WTC11 (cell line): ENCODE data around the gene POLE2. TPM values are rescaled to one million over a fixed set of nuclear protein-coding genes. Genes with fewer than 3 reads are reported as not detected.

Experiments
- ATAC-seq: fragments of 200-7000 bp; cut with Tn5 transposase; 2 replicates; pipeline ENCODE4 v1.10.0; 2021; ENCODE audit warnings: mild to moderate bottlenecking, moderate library complexity
- CTCF ChIA-PET: fragments of 300-600 bp; sonication (Branson Sonifier 250); formaldehyde crosslinking; loops from one replicate; lab custom pipeline; 2021; ENCODE audit warnings: antibody characterized with exemption; lab: Charles Lee
- POLR2A ChIA-PET: fragments of 350-600 bp; sonication (Branson Sonifier 250); formaldehyde crosslinking; loops from one replicate; lab custom pipeline; 2021; ENCODE audit warnings: antibody characterized with exemption; lab: Charles Lee
- DNase-seq: peaks from one replicate; pipeline ENCODE4 v3.0.0; 2021; ENCODE audit warnings: low spot score
- H3K27ac Mint-ChIP-seq: 2 replicates; pipeline ENCODE4 v1.8.0; 2021; ENCODE audit warnings: mixed read lengths
- H3K27me3 Mint-ChIP-seq: 2 replicates; pipeline ENCODE4 v1.8.0; 2021; ENCODE audit warnings: low read depth, mild to moderate bottlenecking, moderate library complexity, mixed read lengths
- H3K36me3 Mint-ChIP-seq: 2 replicates; pipeline ENCODE4 v1.8.0; 2021; ENCODE audit warnings: mixed read lengths
- H3K4me1 Mint-ChIP-seq: 2 replicates; pipeline ENCODE4 v1.8.0; 2022; ENCODE audit warnings: mixed read lengths
- H3K4me3 Mint-ChIP-seq: 2 replicates; pipeline ENCODE4 v1.8.0; 2021; ENCODE audit warnings: mild to moderate bottlenecking, moderate library complexity, mixed read lengths
- H3K9me3 Mint-ChIP-seq: 2 replicates; pipeline ENCODE4 v1.8.0; 2021; ENCODE audit warnings: mixed read lengths
- ATF1 ChIP-seq: sonication (generic); formaldehyde crosslinking; IDR thresholded peaks from 2 replicates; pipeline ENCODE4 v1.8.1; 2023; ENCODE audit warnings: mild to moderate bottlenecking, moderate library complexity, missing genetic modification reagents
- CREM ChIP-seq: sonication (generic); formaldehyde crosslinking; IDR thresholded peaks from 2 replicates; pipeline ENCODE4 v1.8.1; 2022; ENCODE audit warnings: mild to moderate bottlenecking, missing genetic modification reagents, moderate library complexity
- E2F4 ChIP-seq: sonication (generic); formaldehyde crosslinking; IDR thresholded peaks from 2 replicates; pipeline ENCODE4 v1.8.1; 2022; ENCODE audit warnings: low read depth, mild to moderate bottlenecking, moderate library complexity, missing genetic modification reagents, borderline replicate concordance
- ESRRA ChIP-seq: sonication (generic); formaldehyde crosslinking; IDR thresholded peaks from 2 replicates; pipeline ENCODE4 v1.8.1; 2022; ENCODE audit warnings: mild to moderate bottlenecking, missing genetic modification reagents, borderline replicate concordance
- FOXP1 ChIP-seq: sonication (generic); formaldehyde crosslinking; IDR thresholded peaks from 2 replicates; pipeline ENCODE4 v1.8.0; 2022; ENCODE audit warnings: missing genetic modification reagents, mild to moderate bottlenecking, moderate library complexity, borderline replicate concordance
- GABPB1 ChIP-seq: sonication (generic); formaldehyde crosslinking; IDR thresholded peaks from 2 replicates; pipeline ENCODE4 v1.8.1; 2023; ENCODE audit warnings: mild to moderate bottlenecking, missing genetic modification reagents
- GTF2I ChIP-seq: fragments of 250-450 bp; sonication (Bioruptor Pico); conservative IDR thresholded peaks from 2 replicates; pipeline ENCODE4 v1.4.0; 2021; ENCODE audit warnings: mild to moderate bottlenecking
- HMGXB4 ChIP-seq: sonication (generic); formaldehyde crosslinking; IDR thresholded peaks from 2 replicates; pipeline ENCODE4 v1.8.1; 2023; ENCODE audit warnings: mild to moderate bottlenecking, moderate library complexity, missing genetic modification reagents
- MAX ChIP-seq: sonication (generic); formaldehyde crosslinking; IDR thresholded peaks from 2 replicates; pipeline ENCODE4 v1.8.0; 2022; ENCODE audit warnings: mild to moderate bottlenecking, missing genetic modification reagents
- NFATC4 ChIP-seq: fragments of 250-450 bp; sonication (Bioruptor Pico); IDR thresholded peaks from 2 replicates; pipeline ENCODE4 v1.9.0; 2021; ENCODE audit warnings: mild to moderate bottlenecking
- NFE2L1 ChIP-seq: sonication (generic); formaldehyde crosslinking; IDR thresholded peaks from 2 replicates; pipeline ENCODE4 v1.8.1; 2023; ENCODE audit warnings: missing genetic modification reagents
- NR3C1 ChIP-seq: sonication (generic); formaldehyde crosslinking; conservative IDR thresholded peaks from 2 replicates; pipeline ENCODE4 v1.8.1; 2023; ENCODE audit warnings: low read depth, mild to moderate bottlenecking, missing genetic modification reagents
- PREB ChIP-seq: sonication (generic); formaldehyde crosslinking; IDR thresholded peaks from 2 replicates; pipeline ENCODE4 v1.8.1; 2022; ENCODE audit warnings: mild to moderate bottlenecking, missing genetic modification reagents, moderate library complexity, borderline replicate concordance
- PRRX2 ChIP-seq: fragments of 250-450 bp; sonication (Bioruptor Pico); IDR thresholded peaks from 2 replicates; pipeline ENCODE4 v1.8.0; 2021; ENCODE audit warnings: mild to moderate bottlenecking
- RORB ChIP-seq: fragments of 250-450 bp; sonication (Bioruptor Pico); IDR thresholded peaks from 2 replicates; pipeline ENCODE4 v1.9.0; 2021; ENCODE audit warnings: mild to moderate bottlenecking
- SMAD4 ChIP-seq: sonication (generic); formaldehyde crosslinking; IDR thresholded peaks from 2 replicates; pipeline ENCODE4 v1.8.0; 2022; ENCODE audit warnings: mild to moderate bottlenecking, missing genetic modification reagents
- SP1 ChIP-seq: sonication (generic); formaldehyde crosslinking; conservative IDR thresholded peaks from 2 replicates; pipeline ENCODE4 v1.8.1; 2022; ENCODE audit warnings: missing genetic modification reagents
- TEAD4 ChIP-seq: sonication (generic); formaldehyde crosslinking; IDR thresholded peaks from 2 replicates; pipeline ENCODE4 v1.8.0; 2022; ENCODE audit warnings: mild to moderate bottlenecking, missing genetic modification reagents
- USF2 ChIP-seq: sonication (generic); formaldehyde crosslinking; IDR thresholded peaks from 2 replicates; pipeline ENCODE4 v1.8.1; 2023; ENCODE audit warnings: mild to moderate bottlenecking, missing genetic modification reagents, moderate library complexity
- ZNF138 ChIP-seq: sonication (generic); formaldehyde crosslinking; conservative IDR thresholded peaks from 2 replicates; pipeline ENCODE4 v1.8.1; 2022; ENCODE audit warnings: mild to moderate bottlenecking, moderate library complexity, missing genetic modification reagents
- ZNF232 ChIP-seq: sonication (generic); formaldehyde crosslinking; IDR thresholded peaks from 2 replicates; pipeline ENCODE4 v1.8.0; 2022; ENCODE audit warnings: mild to moderate bottlenecking, missing genetic modification reagents
- ZNF317 ChIP-seq: sonication (generic); formaldehyde crosslinking; IDR thresholded peaks from 2 replicates; pipeline ENCODE4 v1.8.1; 2023; ENCODE audit warnings: low read depth, mild to moderate bottlenecking, moderate library complexity, missing genetic modification reagents, borderline replicate concordance
- ZNF416 ChIP-seq: fragments of 250-450 bp; sonication (Bioruptor Pico); IDR thresholded peaks from 2 replicates; pipeline ENCODE4 v1.9.0; 2021; ENCODE audit warnings: mild to moderate bottlenecking, inconsistent platforms
- total RNA-seq: library from RNA; stranded (reverse); gene quantifications from 3 replicates; pipeline ENCODE4 v1.2.3, GENCODE V29; 2021
- TF ChIP-seq, protein P1 (sequence below): sonication (generic); formaldehyde crosslinking; IDR thresholded peaks from 2 replicates; pipeline ENCODE4 v1.8.0; 2022; ENCODE audit warnings: mild to moderate bottlenecking, missing genetic modification reagents
- TF ChIP-seq, protein P2 (sequence below): fragments of 200-600 bp; IDR thresholded peaks from 2 replicates; pipeline ENCODE4 v1.8.0; 2022; ENCODE audit warnings: antibody characterized with exemption

The POLE2 gene
- total RNA-seq, 1 experiment from 2014 or later: 24.6 TPM

DNA sequence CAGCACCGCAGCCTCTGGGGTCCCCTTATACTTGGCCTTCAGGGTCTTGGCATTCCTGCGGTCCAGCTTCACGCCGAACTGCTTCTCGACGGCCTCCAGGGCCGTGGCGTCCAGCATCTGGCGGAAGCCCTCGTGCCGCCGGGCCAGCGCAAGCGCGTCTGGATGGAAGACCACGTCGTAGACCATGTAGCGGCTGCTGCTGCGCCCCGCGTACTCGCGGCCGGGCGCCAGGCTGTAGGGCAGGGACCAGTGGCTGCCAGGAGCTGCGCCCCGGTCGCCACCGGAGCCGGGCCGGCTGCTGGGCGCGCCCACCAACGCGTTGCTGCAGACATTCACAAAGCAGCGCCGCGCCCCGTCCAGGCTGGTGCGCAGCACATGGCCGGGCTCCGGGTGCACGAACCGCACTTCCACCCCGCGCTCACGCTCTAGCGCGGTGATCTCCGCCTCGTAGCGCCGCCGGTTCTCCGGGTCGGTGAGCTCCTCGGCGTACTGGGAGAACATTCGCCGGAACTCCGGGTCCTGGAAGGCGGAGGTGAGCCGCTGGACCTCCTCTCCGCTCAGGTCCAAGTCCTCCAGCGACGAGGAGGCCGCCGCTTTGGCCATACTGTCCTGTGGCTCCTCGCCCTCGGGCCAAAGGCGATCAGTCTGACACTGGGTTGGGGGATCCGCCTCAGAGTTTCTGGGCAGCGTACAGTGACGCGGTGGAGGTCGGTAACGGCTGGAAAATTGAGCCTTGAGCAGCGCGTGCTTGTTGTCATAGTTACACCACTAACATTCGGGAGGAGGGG is 53.3 kb downstream of the POLE2 start, which contains the start of gene DNAAF2 (continued):
- TF ChIP-seq, protein P1, sequence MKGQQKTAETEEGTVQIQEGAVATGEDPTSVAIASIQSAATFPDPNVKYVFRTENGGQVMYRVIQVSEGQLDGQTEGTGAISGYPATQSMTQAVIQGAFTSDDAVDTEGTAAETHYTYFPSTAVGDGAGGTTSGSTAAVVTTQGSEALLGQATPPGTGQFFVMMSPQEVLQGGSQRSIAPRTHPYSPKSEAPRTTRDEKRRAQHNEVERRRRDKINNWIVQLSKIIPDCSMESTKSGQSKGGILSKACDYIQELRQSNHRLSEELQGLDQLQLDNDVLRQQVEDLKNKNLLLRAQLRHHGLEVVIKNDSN (CRISPR knock-in tag): 0 out of 2 replicates have a peak, but pooled peaks have one; percentile 9
- TF ChIP-seq NFE2L1: 0 out of 2 replicates have a peak, but pooled peaks have one; percentile 25
- TF ChIP-seq, all 79 proteins: peak for 17

GRCh38 chr14:49633640-49634546 is 54.1 kb downstream of the POLE2 start:
- Mint-ChIP-seq H3K9me3 (no peaks in the 10 kb centered on the region), H3K36me3 (peaks cover 30% of the 10 kb centered on the region), H3K27me3 (no peaks in the 10 kb centered on the region), H3K27ac (peak overlapping the region; percentile 98), H3K4me3 (peak overlapping the region; percentile 96), H3K4me1 (peaks cover 25% of the 10 kb centered on the region)
- CTCF ChIA-PET: interaction anchor here (0.5 to 2.9 kb wide), 23 partner anchors 9 to 259 kb away, joined by 3 to 31 read pairs (median 5); partner anchors contain the start of genes ARF6, KLHDC1, KLHDC2 and LRR1
- peak; percentile 91 for ATAC-seq
- peak; percentile 96 for DNase-seq
- POLR2A ChIA-PET: interaction anchor here (0.5 to 3.5 kb wide), 9 partner anchors 10 to 140 kb away, joined by 3 to 39 read pairs (median 5); partner anchors contain the start of genes KLHDC1, KLHDC2, LRR1 and MGAT2
- no peak for TF ChIP-seq ZNF138 (CRISPR knock-in tag)
- TF ChIP-seq E2F4 (CRISPR knock-in tag): peak; percentile 72; the same call in 1 of the 2 replicates
- peak; percentile 77; the same call in 1 of the 2 replicates for TF ChIP-seq ESRRA
- peak; percentile 98 for TF ChIP-seq HMGXB4 (CRISPR knock-in tag)
- TF ChIP-seq NFATC4 (CRISPR knock-in tag): 0 out of 2 replicates have a peak, but pooled peaks have one; percentile 21
- 0 out of 2 replicates have a peak, but pooled peaks have one; percentile 23 for TF ChIP-seq NR3C1
- peak; percentile 90 for TF ChIP-seq SP1 (CRISPR knock-in tag)
- TF ChIP-seq PRRX2 (CRISPR knock-in tag): no peak
- peak; percentile 64; the same call in 1 of the 2 replicates for TF ChIP-seq ZNF232
- TF ChIP-seq SMAD4 (CRISPR knock-in tag): no peak
- TF ChIP-seq FOXP1 (CRISPR knock-in tag): peak; percentile 85
- TF ChIP-seq GABPB1: peak; percentile 13; the same call in 1 of the 2 replicates
- TF ChIP-seq GTF2I (CRISPR knock-in tag): no peak
- 0 out of 2 replicates have a peak, but pooled peaks have one; percentile 45 for TF ChIP-seq ZNF416 (CRISPR knock-in tag)
- no peak for TF ChIP-seq ATF1
- no peak for TF ChIP-seq RORB (CRISPR knock-in tag)
- TF ChIP-seq ZNF317: no peak; the same call in 1 of the 2 replicates
- 0 out of 2 replicates have a peak, but pooled peaks have one; percentile 40 for TF ChIP-seq PREB (CRISPR knock-in tag)
- TF ChIP-seq, protein P2, sequence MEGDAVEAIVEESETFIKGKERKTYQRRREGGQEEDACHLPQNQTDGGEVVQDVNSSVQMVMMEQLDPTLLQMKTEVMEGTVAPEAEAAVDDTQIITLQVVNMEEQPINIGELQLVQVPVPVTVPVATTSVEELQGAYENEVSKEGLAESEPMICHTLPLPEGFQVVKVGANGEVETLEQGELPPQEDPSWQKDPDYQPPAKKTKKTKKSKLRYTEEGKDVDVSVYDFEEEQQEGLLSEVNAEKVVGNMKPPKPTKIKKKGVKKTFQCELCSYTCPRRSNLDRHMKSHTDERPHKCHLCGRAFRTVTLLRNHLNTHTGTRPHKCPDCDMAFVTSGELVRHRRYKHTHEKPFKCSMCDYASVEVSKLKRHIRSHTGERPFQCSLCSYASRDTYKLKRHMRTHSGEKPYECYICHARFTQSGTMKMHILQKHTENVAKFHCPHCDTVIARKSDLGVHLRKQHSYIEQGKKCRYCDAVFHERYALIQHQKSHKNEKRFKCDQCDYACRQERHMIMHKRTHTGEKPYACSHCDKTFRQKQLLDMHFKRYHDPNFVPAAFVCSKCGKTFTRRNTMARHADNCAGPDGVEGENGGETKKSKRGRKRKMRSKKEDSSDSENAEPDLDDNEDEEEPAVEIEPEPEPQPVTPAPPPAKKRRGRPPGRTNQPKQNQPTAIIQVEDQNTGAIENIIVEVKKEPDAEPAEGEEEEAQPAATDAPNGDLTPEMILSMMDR: peak; percentile 79
- peak; percentile 81; the same call in 1 of the 2 replicates for TF ChIP-seq CREM (CRISPR knock-in tag)
- no peak for TF ChIP-seq TEAD4 (CRISPR knock-in tag)
- TF ChIP-seq MAX: peak; percentile 84; the same call in 1 of the 2 replicates
- TF ChIP-seq USF2: peak; percentile 68
